GM19395 (cell line): ENCODE data around the gene FAM241A.
"Not testable (repeated sequence)": the region's sequence is repeated elsewhere in the genome, so short reads cannot be mapped to it uniquely, and the experiment has no call there.

Experiments used
- ATAC-seq: cut with Tn5 transposase; IDR thresholded peaks from one replicate; pipeline ENCODE4 v1.9.1; 2021; ENCODE audit warnings: mild to moderate bottlenecking, moderate library complexity; ENCODE audit not compliant: unreplicated experiment

Gene FAM241A

GRCh38 chr4:112172180-112172579, 26.9 kb downstream of the FAM241A start:
- peak; percentile 71 for ATAC-seq

DNA sequence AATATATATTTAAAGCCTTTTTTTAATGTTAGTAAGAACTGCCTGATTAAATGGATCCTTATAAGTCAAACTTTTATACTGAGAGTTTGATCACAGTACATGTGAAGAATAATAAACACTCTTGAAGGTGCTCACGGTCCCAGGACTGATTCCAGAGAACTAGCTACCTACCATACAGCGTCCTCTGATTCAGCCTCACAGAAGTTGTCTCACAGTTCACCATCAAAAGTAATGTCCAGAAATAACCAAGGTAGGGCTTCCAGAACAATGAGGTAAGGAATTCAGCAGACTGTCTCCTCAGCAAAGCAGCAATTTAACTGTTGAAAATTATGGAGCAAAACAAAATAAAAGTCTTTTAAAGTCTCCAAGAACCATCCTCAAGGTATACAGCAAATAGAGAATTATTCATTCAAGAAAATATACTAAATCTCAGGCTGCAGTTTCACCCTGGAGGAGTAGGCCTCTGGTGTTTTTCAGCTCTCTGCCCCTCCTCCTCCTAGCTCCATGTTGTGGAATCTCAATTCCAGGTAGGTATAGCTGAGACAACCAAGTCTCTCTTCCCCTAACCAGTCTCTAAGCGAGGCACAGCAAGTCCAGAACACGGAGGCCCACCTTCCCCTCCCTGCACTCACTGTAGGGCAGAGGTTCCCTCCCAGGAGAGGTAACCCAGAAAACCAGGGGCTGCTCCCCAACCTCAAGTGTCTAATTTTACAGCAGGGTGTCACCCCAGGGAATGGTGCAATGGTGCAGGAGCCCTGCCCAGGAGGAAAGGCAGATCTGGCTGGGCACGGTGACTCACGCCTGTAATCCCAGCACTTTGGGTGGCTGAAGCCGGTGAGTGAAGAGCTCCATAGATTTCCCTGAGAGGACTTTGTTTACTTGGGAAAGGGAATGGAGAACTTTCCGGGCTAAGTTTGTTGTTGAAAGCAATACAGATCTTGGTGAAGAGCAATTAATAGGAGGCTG, 28.6 kb downstream of the FAM241A start:
- no peak for ATAC-seq

DNA sequence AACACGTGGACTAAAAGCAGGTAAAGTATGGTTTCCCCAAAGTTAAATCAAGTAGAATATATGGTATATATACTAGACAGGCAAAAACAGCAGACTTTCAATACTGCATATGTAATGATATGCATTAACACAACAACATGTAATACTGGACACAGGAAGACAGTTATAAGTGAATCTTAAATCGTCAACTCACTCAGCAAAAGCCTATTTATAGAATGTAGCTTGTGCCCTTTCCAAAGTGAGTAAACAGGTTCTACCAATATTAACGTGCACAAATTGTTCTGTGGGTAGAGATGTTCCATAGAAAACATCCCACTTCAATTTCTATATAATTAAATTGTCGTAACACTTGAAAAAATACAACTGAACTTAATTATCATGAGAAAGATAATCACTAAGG, 30.6 kb downstream of the FAM241A start:
- ATAC-seq = no peak

GRCh38 chr4:112176596-112176995, 31.3 kb downstream of the FAM241A start:
- ATAC-seq = peak; percentile 57

- ATAC-seq = not testable (repeated sequence)
Measured at GRCh38 chr4:112178741-112179140, 33.5 kb downstream of the FAM241A start.

GRCh38 chr4:112181358-112182000, 36.2 kb downstream of the FAM241A start:
- no peak for ATAC-seq

- ATAC-seq = no peak
Measured at GRCh38 chr4:112182604-112183003, 37.4 kb downstream of the FAM241A start.

DNA sequence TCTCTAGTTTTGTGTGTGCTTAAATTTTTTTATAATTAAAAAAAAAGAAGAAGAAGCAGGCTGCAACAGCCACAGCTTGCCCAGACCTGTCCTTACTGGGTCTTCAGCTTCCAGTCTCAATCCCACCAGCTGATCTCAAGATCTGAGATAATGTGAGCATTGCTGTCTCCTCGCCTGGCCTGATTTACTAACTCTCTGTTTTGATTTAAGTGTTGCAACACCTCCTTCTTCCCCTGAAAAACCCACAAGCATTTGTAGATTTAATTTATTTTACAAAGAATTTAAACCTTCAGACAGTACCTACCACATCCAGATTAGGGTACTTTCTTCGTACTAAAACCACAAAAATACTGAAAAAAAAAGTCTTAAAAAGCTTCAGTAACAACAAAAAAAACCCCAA, 38.0 kb downstream of the FAM241A start:
- ATAC-seq = no peak

DNA sequence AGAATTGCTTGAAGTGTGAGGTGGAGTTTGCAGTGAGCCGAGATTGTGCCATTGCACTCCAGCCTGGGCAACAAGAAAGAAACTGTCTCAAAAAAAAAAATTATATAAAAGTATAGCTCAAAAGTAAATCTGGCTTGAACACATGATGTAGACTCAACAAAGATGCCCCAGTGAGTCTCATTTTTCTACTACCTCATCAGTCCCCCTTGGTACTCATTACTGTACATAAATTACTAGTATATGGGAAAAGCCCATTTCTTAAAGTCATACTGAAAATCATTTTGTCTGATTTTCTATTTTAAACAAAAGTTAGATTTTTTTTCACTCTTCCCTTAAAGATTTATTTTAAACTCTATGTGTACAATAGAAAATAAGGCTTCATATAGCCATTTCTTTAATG, 39.2 kb downstream of the FAM241A start:
- no peak for ATAC-seq

DNA sequence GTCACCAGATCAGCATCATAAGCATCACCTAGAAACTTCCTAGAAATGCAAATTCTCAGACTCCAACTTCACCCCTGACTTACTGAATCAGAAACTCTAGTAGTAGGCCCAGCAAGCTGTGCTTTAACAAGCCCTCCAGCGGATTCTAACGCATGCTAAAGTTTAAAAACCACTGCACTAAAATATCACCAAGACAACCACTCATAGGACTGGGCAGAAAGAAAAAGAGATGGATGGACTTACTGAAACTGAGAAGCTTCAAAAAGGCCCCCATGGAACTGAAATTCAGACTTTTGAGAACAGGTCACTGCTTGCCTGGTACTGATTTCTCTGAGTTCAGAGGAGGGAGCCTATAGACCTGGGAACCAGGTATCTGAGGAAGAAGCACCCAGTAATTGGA, 40.1 kb downstream of the FAM241A start:
- ATAC-seq = peak; percentile 73

DNA sequence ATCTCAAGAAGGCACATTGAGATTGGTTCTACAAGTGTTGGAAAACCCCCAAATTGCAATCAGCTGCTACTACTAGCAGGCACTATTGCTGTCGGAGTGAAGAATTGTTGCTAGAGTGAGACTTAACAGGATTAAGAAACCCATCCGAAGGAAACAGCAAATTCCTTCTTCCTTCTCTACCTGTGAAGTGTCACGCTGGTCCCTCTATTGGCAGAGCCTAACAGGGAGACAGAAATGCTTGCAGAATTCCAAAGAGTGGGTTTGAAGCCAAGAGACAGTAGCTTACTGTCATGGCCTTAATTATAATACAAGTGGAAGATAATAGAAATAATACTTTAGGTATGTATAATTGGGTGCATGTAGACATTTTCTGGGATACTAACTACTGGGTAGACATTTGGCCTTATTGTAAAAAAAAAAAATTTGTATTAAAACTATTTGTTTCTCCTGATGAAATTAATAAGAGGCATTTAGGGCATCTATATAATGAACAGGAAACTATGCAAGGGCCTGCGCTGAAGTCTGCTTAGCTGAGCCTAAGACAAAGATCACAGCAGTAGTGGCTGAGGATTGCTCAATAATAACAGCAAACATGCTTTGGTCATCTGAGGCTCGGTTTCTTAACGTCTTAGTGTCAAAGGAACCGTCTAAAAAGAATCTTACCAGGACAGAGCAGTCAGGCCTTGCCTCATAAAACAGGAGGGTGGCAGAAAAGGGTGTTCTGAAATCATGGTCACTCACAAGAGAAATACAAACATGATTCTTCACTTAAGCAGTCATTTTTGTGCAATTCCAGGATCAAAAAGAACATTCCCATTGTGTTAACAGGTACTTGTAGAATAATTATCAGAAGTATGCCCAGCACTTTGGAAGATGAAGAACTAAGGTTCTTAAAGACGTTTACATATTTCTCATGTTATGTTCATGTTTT, 40.8 kb downstream of the FAM241A start:
- no peak for ATAC-seq

GRCh38 chr4:112189754-112190153, 44.5 kb downstream of the FAM241A start:
- no peak for ATAC-seq

- no peak for ATAC-seq
Measured at GRCh38 chr4:112190684-112191083, 45.4 kb downstream of the FAM241A start.

DNA sequence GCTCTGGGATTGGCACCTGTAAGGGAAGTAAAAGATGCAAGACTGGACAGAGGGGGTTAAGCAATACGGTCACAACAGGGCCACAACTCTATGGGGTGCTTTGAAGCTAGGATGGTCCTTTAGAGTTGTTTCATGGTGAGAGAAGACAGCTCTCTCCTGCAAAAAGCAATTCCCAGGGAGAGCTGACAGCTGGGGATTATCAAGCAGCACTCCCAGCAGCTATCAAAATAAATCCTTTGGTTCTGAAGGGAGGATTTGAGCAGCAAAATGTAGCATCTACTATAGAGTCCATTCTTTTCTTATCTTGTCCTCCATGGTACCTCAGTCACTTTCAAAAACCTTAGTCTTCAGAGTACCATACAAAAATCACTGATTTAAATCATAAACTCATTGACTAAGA, 51.2 kb downstream of the FAM241A start:
- no peak for ATAC-seq

DNA sequence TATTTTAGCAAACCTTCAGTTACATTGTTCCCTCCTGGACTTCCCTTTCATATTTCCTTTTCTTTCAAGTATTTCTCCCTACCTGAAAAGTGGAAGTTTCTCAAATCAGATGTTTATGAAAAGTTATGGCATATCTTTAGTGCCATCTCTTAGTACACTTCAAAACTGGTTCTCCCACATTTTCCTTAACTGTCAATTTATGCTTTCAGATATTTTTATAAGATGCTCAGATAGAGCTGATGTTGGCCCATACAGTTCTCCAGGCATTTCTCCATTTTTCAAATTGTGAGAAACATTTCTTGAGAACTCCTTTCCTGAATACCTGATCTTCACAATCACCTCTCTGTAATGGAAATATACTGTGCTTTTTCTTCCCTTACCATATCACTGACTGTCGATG, 53.8 kb downstream of the FAM241A start:
- peak; percentile 16 for ATAC-seq

DNA sequence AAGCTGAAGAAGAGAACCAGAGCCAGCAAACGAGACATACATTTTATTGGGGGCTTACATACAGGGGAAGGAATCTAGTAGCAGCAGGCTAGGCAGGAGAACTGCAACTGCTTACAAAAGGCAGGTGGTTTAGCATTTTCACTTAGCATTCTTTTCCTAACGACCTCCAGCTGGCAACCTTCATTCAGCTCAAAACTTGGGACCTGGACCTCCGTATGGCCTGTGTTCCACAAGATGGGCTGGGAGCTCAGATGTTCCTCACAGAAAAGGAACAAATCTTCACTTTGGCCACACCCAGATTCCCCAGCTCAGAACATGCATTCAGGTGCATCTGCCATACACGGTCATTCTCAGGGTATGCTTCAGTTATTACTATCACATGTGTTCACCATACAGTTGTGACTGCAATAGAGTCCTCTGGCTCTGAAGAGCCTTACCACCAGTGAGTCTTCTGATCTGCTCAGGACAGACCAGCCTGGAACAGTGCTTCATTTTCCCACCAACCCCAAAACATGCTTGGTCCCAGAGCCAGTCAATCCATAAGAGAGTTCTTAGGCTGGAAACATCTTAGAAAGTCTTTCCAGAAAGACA, 56.8 kb downstream of the FAM241A start:
- ATAC-seq = peak; percentile 58

DNA sequence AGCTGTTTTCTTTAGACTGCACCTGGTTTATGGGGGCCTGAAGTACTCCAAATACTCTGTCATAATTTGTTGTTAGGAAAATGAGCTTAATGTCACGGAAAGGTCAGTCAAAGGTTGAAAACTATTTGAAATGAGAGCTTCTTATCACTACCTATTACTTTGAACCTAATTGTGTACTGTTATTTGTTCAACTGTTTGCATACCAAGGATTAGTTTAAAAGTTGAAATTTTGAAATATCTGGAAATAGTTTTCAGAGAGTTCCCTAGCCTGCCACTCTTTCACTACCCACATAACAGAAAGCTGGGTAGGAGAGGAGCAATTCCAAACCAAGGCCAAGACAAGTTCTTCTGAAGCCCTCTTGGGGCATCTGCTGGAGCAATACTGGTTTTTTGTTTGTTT, 58.3 kb downstream of the FAM241A start:
- no peak for ATAC-seq

DNA sequence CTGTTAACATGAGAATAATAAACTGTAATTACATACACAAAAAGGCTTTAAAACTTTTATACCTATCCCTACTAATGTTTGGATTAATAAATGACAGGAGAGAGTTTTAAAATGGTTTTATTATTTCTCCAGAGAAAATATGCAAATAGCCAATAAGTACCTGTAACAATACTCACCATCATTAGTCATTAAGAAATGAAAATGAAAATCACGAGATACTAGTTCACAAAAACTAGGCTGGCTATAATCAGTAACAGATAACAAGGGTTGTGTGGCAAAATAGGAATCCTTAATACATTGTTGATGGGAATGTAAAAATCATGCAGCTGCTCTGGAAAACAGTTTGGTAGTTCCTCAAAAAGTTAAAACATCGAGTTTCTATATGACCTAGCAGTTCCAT, 61.2 kb downstream of the FAM241A start:
- ATAC-seq = peak; percentile 61

GRCh38 chr4:112208137-112209095, 63.2 kb downstream of the FAM241A start:
- not testable (repeated sequence) for ATAC-seq

DNA sequence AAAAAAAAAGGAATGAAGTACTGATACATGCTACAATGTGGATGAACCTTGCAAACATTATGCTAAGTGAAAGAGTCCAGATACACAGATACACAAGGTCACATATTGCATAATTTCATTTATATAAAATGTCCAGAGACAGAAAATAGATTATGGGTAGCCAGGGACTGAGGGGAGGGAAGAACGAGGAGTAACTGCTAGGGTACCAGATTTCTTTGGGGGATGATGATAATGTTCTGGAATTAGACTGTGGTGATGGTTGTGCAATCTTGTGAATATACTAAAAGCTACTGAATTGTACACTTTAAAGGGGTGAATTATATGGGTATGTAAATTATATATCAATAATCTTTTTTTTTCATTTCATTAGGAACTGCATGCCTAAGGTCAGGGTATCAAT, 65.5 kb downstream of the FAM241A start:
- no peak for ATAC-seq
